GM21390 (cell line): ENCODE results near the gene ABO.
"Not testable (repeated sequence)": the region's sequence is repeated elsewhere in the genome, so short reads cannot be mapped to it uniquely, and the experiment has no call there.

Source experiments
- ATAC-seq: cut with Tn5 transposase; IDR thresholded peaks from one replicate; pipeline ENCODE4 v1.9.1; 2021; ENCODE audit not compliant: unreplicated experiment

ABO gene

GRCh38 chr9:133275105-133276000 is at the start of gene ABO:
Gene ABO, minus strand, starts transcription at chr9:133275201.
- no peak for ATAC-seq

- no peak for ATAC-seq
Observed at GRCh38 chr9:133323991-133324703, 49.1 kb upstream of the ABO start.

GRCh38 chr9:133323211-133323610 is 48.2 kb upstream of the ABO start:
- no peak for ATAC-seq

GRCh38 chr9:133322701-133323100 is 47.7 kb upstream of the ABO start:
- no peak for ATAC-seq

GRCh38 chr9:133321411-133321935 is 46.5 kb upstream of the ABO start:
- ATAC-seq = no peak

GRCh38 chr9:133320421-133320881 is 45.5 kb upstream of the ABO start:
- no peak for ATAC-seq

GRCh38 chr9:133317551-133317950 is 42.5 kb upstream of the ABO start:
- ATAC-seq = not testable (repeated sequence)

GRCh38 chr9:133315997-133316396 is 41.0 kb upstream of the ABO start:
- no peak for ATAC-seq

- ATAC-seq = no peak
Observed at GRCh38 chr9:133309608-133310007, 34.6 kb upstream of the ABO start.

GRCh38 chr9:133307301-133307700 is 32.3 kb upstream of the ABO start:
- no peak for ATAC-seq

- ATAC-seq = no peak
Observed at GRCh38 chr9:133306242-133307204, 31.5 kb upstream of the ABO start.

- ATAC-seq = no peak
Observed at GRCh38 chr9:133305731-133306130, 30.7 kb upstream of the ABO start.

- no peak for ATAC-seq
Observed at GRCh38 chr9:133304477-133305377, 29.7 kb upstream of the ABO start.

GRCh38 chr9:133304158-133304470 is 29.1 kb upstream of the ABO start:
- ATAC-seq = no peak

- no peak for ATAC-seq
Observed at GRCh38 chr9:133303266-133304157, 28.5 kb upstream of the ABO start.

- no peak for ATAC-seq
Observed at GRCh38 chr9:133301253-133302230, 26.5 kb upstream of the ABO start.

GRCh38 chr9:133299996-133300395 is 25.0 kb upstream of the ABO start:
- ATAC-seq = not testable (repeated sequence)

- no peak for ATAC-seq
Observed at GRCh38 chr9:133294257-133294656, 19.3 kb upstream of the ABO start.
